CD4-positive, alpha-beta T cell treated with Interferon alpha-2 for 1 hour (primary cell): Measurements from ENCODE around the gene PSMD6.

Source experiments
- DNase-seq, 2 donors: peaks; one replicate each; pipeline ENCODE4 v3.0.0-alpha.2; 2020 to 2022

The PSMD6 gene

DNA sequence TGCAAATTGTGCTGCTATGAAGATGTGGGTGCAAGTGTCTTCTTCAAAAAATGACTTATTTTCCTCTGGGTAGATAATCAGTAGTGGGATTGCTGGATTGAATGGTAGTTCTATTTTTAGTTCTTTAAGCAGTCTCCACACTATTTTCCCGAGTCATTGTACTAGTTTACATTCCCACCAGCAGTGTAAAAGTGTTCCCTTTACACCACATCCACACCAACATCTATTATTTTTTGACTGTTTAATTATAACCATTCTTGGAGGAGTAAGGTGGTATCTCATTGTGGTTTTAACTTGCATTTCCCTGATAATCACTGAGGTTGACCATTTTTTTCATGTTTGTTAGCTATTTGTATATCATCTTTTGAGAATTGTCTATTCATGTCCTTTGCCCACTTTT is 19.7 kb upstream of the PSMD6 start:
- no peak for DNase-seq

DNA sequence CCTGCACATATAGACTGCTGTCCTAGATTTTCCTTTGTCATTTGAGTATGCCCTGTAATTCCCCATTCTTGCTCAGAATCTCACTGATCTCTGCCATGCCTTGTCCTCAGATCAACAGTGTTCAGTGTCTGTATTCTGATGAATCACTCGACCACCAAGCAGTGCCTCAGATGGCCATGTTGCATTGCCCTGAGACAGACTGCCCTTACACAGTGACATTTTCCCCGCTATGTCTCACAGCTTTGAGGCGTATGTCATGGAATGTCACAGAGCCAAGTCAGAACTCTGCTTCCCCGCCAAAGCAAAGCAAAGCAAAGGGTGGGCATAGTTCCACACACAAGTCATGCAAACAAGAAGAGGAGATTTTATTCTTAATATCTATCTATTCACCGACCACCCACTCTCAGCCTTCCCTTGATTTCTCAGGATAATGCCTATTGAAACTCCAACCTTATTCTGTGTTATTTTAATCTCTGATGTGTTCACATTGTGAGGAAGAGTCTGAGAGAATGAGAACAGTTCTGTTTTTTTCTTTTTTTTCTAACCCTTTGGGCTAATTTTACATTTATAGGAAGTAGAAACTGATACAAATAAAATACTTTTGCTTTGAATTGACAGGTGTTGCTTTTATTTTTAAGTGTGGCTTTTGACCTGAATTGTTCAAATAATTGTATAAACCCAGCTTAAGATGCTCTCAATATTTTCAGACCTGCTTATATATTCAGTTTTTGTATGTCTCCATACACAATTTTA is 16.9 kb upstream of the PSMD6 start:
- DNase-seq: no peak

DNA sequence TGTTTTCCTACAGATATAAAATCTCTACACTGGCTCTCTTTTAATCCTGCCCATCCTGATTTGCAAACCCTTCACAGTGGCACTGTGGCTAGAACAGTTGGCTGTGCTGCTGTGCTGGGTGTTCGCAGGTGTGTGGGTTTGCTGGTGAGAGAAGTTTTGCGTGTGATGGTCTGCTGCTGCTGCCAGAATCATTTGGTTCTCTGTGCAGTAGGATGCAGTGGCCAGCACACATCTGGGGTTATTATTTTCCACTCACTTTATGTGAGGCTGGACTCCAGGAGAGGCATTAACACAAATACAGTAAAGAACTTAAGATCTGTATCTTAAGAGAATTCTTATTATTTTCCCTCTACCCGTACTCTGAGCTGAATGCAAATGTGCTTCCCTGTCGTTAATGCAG is 16.0 kb upstream of the PSMD6 start:
- DNase-seq: no peak

DNA sequence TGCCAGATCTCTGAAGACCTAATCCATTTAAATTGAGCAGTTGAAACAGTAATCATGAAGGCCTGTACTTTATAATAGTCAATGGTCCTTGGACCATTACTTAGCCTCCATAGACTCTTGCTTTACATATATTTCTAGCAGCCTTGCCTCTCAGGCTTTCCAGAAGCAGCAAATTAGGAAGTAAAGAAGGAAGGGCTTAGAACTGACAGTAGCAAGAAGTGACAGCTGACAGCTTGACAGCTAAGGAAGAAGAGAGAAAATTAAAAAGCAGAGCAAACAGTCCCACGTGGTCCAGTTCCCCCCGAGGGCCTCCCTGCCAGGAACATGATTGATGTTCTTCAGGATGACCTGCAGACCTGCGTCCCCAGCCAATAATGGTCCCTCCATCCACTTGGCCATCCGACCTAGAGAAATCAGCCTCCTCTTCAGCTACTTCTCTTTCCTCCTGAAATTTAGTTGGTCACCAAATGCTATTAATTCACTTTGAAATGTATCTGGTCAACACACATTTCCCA is 15.0 kb upstream of the PSMD6 start:
- no peak for DNase-seq

DNA sequence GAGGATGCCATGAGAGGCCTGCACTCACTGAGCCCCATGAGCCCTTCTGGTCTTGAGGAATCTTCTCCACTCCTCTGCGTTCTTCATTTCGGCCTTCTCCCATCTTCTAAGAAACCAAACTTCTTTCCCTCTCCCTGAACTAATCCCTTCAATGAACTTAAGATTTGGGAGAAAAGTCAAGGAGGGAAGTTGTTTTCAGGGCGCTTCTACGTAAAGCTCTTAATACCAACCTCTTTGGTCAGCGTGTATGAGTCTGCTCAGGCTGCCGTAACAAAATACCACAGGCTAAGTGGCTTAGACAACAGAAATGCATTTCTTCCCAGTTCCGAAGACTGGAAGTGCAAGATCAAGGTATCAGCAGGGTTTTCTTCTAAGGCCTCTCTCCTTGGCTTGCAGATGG is 13.8 kb upstream of the PSMD6 start:
- DNase-seq: no peak

DNA sequence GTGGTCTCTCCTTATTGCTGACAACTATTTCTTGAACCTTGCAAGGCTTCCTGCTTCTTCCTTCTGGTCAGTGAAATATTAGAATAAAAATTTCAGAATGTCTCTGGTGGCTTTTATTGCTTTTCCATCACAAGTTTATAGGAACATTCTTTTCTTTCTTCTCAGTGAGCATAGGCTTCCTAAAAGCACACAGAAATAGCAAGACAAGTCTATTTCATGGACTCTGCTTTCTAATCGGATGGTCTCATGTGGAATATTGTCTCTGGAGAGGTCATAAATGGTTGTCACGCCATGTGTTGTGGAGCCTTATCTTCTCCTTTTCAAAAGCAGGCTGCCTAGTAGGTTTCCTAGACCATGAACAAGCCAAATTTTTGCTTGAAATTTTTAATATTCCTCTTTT is 9.8 kb upstream of the PSMD6 start:
- DNase-seq: no peak

DNA sequence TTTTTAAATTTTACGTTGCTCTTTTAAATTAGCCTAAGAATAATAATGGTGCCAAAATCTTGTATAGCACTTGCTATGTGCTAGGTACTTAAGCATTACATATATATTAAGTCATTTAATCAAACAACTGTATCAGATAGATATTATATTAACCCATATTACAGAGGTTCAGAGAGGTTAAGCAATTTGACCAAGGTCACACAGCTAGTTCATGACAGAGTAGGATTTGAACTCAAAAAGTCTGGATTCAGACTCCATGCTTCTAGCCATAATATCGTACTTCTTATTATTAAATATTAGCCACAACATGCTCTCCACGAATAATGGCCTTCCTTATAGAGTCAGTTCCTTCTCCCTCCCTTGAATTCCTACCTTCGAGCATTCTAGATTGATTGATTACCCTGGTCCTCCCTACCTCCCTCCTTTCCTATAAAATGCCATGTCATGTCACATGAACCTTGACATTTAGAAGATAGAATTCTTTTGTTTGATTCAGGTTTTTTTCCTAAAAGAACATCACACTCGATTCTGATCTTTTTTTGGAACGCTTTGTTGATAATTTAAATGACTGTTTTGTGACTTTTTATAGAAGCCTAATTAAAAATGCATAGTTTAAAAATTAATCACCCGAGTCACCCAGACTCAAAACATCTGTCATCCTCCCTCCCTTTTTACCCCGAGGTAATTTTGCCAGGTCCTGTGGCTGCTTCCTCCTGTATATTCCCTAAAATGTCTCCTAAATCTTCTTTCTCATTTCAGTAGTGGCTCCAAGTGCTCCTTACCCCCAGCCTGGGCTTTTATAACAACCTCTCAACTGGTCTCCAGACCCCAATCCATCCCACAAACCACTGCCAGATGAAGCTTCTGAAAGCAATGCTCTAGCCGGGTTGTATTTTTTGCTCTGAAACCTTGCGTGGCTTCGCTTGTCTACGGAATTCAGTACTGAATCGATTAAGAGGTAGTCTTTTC is 8.5 kb upstream of the PSMD6 start:
- no peak for DNase-seq

DNA sequence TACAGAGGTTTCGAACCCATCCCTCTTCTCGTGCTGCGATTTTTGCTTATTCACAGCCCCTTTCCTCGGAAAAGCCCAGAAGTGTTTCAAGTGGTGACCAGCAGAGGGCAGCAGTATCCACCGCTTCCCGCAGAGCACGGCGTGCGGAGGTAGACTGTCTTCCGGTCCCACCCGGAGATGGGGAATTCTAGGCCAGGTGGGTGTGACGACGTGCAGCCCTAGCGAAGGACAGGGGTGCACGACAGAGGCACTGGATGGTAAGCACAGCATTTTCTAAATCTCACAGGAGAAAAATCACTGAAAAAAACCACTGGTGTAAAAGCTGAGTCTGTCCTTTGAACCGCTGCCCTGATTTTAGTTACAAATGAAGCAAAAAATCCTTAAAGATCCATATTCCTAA is 7.4 kb upstream of the PSMD6 start:
- DNase-seq: peak; percentile 77 to 84

DNA sequence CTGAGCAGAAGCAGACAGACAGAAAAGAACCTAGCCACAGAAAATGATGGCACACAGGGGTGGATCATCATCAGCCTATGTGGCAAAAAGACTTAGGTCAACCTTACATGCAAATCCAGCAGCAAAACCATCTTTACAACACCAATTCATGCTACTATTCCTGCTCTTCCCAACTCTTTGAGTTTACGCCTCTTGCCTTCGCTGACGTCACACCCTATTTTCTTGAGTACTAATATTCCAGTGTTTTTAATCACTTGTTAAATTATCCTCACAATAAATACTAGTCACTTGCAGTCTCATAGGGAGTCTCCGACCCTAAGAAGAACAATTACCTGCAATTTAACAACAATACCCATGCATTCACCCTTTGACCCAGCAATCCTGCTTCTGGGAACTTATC is 6.0 kb upstream of the PSMD6 start:
- DNase-seq: no peak

DNA sequence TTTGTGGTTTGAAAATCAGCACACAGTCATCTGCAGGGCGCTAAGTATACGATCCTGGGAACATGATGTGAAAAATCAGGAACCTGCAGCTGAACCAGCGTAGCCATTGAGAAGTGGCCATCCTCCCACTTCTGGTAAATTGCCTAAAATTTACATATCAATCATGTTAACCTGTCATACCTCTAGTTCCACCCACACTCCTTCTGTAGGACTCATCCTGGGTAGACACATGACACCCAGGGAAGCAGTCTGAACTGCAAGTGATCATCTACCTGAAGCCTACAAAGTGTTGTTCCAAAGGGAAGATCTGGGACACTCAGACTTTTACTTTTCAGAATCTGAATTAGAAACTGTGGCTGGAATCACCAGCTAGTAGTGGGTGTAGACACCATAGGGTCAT is 5.5 kb upstream of the PSMD6 start:
- no peak for DNase-seq

DNA sequence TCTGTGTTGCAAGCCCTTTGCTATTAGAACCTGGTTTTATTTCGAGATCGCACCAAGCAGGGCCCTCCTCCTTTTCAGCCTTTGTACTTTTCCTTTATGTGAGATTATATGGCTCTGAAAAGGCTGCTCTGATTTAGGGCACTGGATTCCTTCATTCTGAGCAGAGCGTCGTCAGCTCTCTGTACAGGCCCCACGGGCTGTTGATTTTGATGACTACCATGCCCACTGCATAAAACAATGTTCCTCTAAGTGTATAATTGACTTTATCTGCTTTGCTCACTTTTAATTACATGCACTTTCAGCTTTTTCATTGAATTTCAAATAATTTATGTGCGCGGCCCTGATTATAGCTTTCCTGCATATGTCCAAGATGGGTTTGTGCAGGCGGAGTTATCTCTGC is 4.4 kb upstream of the PSMD6 start:
- no peak for DNase-seq

DNA sequence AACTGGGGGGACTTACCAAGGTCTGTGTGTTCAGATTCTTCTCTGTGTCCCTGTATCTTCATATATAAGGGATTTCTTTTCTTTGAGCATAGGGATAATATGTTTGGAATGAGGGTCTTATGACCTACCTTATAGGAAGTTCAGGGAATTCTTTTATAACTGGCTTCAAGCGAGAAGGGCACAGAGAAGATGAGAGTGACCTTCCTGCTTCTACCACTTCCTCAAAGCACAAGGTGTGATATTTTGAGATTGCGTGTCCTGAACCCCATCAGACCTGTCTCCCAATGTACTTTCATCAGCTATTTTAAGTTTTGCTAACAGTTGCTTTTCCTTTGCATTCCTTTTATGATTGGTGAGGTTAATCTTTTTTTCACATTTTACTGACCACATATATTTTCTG is 3.1 kb upstream of the PSMD6 start:
- no peak for DNase-seq

DNA sequence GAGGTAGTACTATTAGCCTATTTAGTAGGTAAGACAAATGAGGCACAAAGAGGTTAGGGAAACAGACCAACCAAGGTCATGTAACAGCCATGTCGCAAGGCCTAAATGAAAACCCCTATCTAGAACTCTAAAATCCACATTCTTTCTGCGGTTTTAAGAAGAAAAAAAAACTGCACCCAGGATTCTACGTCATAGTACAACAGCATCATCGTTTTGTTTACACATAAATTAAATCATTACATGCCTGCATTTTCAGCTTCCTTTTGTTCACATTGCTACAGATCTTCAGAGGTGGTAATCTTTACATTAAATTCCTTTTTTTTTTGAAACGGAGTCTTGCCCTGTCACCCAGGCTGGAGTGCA is 548 bp upstream of the PSMD6 start:
- no peak for DNase-seq

DNA sequence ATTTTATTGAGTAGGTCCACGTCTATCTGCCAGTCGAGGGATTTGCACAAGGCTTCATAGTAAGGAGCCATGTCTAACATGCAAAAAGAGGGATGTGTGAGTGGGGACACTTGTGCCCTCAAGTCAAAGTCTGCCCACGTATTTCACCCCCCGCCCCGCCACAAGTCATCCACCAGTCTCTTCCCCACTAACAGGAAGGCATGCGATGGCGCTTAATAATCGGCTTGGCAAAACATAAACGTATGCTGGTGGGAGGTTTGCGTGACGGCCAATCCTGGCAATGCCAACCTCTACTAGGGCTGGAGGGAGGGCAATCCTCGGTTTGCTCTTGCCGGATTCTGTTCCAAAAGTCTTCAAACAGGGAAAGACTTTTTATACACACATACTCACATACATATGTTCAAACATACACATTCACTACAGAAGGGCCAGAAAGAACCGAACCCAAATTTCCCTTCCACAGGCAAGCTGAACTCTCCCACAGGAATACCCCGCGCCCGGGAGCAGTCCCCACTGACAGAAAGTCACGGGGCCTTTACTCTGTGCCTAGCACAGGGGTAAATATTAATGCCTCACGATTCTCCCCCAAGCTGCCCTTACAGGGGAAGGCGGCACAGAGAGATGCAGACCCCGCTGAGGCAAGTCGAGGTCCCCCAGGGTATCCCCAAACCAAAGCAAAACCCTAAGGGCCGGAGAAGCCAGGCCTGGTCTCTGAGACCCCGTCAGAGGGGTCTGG is 675 bp downstream of the PSMD6 start:
- peak in 1 of 2 donors; percentile 24 for DNase-seq

DNA sequence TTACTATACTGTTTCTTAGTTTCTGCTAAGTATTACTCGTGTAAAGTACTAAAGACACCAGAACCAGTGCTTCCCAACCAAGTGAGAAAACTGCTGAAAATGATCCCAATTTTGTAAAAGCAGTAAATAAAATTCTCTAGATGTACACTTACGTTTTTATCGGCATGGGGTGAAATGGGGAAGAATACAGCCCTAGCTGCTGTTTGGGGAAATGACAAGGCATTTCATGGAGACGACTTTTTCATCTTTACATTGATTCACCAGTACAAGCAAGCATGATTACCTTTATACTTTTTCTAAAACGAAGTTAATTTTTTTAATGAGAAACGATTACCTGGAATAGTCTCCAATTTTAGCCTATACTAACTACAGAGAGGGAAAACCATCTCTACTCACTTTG is 1.4 kb downstream of the PSMD6 start:
- no peak for DNase-seq

DNA sequence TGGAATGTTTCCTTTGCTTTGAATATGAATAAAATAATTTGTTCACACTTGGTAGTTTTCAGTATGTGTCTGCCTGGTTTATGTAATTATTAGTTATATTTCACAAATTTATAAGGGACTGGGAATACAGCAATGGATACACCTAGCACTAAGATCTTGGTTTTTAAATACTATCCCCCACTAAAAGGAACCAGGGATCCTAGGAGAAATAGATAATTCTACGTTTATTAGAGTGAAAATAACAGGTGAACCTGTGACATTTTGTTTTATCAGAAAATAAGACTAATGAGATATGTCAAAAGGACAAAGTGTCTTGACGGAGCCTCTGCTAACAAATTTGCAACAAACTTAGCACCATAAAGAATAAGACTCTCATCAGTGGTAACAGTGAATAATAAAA is 3.4 kb downstream of the PSMD6 start:
- no peak for DNase-seq

DNA sequence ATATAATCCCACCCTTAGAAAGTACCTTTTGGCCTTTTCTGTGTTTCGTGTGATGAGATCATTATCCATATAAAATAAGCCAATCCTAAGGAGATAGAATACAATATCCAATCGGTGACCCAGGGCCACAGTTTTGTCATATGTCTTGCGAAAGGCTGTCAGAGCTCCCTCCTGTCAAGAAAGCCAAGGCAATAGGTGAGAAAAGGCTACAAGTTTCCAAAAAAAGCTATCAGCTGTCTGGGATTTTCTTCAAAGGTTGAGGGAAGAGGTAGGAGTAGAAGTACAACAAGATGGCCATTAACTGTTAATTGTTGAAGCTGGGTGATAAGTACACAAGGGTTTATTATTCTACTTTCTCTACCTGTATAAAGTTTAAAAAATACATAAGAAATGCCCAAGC is 4.0 kb downstream of the PSMD6 start:
- no peak for DNase-seq

DNA sequence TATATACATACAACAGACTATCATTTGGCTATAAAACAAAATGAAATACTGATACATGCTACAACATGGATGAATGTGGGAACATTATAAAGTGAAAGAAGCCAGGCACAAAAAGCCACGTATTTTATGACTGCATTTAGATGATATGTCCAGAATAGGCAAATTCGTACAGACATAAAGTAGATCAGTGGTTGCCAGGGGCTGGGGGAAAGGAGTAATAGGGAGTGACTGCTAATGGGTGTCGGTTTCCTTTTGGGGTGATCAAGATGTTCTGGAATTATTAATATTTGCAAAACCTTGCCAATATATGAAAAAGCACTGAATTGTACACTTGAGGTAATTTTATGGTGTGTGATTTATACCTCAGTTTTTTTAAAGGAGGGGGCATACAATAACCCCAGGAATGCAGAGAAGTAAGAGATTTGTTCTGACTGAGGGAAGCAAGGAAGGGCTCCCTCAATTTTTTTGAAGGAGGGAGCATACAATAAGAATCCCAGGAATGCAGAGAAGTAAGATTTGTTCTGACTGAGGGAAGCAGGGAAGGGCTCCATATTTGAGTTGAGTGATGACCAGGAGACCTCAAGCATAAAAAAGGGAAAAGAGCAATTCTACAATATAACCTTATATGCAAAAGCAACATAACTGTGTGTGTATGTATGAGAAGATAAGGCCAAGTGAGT is 6.2 kb downstream of the PSMD6 start:
- DNase-seq: no peak

DNA sequence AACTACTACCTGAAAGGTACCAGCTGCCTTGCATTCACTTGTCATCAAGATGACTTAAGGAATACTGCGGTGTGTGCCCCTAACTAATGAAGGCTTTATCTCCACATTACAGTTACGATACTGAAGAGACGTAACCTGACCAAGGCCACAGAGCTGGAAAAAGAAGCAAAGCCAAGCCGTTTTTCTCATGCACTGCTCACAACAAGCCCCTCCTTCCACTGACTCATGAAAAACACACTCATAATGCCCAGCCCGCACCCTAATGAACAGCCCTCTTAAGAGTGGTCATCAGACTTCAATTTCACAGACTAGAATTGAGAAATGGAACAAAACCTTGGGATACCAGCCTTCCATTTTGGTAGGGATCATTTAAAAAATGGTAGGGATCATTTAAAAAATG is 11.6 kb downstream of the PSMD6 start:
- no peak for DNase-seq

DNA sequence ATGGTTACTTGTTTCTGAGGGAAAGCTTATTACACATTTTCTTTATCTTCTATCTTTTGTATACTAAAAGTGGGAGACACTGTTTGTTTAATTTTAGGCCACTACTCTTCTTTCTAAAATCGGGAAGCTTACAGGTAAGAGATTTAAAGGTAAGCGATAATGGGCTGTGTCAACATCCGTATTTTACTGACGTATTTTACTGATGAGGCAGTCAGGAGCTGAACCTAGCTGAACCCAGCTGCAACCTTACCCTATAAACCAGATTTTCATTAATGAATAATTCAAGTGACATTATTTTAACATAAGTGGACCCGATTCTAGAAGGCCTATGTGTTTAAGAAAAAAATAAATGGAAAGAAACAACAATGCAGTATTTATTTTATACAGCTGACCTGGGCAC is 13.1 kb downstream of the PSMD6 start:
- no peak for DNase-seq

DNA sequence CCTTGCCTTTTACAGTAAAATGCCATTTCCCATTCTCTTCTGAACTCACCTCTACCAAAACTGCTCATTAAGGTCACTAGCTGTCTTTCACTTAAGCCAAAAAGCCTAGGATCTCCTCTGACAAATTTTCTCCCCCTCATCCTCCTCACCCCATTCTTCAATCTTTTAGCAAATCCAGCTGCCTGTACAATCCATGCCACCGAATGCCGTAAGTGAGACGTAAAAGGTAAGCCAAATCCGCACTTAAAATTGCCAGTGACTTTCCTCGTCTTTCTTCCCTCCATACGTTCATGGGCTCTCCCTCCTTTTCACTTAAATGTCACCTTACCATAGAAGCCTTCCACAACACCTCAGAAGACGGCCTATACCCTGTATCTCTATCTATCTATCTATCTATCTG is 13.8 kb downstream of the PSMD6 start:
- no peak for DNase-seq

DNA sequence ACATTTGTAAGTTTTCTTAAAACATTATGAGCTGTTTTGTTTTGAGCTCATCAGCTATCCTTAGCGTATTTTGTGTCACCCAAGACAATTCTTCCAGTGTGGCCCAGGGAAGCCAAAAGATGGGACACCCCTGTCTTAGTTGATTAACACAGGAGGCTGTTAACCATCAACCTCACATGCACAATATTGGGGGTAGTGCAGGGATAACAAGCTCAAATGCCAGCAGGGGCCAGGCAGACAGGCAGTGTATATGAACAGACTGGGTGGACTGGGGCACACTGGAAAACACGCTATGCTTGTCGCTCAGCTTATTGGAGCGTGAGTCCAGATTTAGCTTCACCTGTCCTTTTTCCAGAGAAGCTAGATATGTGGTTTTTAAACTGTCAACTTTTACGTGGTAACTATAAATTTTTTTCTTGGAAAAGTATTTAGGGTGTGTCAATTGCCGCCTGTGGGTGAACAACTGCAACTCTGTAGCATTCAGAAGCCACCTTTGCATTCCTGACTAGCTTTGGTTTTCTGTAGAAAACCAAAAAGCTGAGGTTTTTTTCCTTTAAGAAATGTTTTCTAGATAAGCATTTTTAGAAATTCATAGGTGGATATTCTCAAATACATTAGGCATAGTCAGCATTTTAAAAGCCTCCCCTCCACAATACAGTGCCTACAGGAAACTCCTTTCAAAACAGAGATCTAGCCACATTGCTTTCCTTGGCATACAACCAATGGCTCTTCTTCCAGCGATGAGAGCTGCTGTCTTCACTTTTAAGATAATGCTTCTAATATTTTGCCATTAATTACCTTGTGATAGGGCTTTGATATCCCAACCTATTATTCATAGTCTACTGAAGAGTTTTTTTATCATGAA is 14.6 kb downstream of the PSMD6 start:
- DNase-seq: no peak
